Activated naive CD4-positive, alpha-beta T cell treated with anti-CD3 and anti-CD28 coated beads, Interleukin-2, amount 50 U/mL, for 16 hours (primary cell): ENCODE measurements around the gene SCFD2.
"Not testable (repeated sequence)": the region's sequence is repeated elsewhere in the genome, so short reads cannot be mapped to it uniquely, and the experiment has no call there.

ENCODE experiments used
- DNase-seq: peaks from one replicate; pipeline ENCODE4 v3.0.0-alpha.2; 2020

SCFD2 gene

DNA sequence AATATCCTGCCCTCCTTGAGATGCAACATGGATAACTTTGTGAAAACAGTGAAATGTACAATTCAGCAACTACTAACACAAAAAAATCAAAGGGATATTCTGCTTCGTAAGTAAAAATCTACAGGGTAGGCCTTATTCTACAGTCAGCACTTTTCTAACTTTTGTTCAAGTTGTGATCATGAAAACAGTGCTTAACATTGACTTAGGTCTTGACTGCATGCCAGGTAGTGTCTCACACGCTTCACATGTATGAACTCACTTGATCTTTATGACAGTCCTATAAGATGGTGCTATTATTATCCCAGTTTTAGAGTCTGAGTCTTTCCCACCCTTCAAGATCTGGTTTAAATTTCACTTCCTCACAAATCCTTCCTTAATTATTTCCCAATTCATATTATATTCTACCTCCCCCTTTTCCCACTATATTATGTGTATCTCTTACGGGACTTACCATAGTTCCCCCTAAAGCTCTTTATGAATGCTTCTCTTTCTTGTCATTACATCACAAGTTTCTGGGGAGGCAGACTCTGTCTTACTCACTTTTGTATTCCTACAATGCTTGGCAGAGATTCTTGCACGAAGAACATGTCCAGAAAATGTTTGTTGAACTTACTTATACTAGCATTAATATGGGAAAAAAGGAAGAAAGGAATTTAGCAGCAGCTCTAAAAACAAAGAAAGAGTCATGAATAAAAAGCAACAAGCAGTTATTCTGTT lies 179.8 kb downstream of the SCFD2 start:
- DNase-seq: no peak

DNA sequence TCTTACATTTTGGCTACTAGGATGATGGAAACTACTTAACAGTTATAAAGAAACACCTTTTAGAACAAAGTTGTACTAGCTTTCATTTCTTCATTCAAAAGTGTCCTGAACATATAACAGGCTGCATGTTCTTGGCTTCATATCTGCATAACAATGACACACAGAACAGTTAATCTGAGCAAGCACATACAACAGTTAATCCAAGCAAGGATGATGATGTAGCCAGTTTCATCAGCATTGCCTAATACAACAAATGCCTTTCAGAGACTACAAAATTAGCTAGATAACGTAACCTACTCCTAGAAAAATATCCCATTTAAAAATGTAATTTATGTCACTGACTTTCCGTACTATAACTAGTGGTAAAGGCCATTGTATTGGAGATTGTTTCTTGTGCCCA lies 182.1 kb downstream of the SCFD2 start:
- DNase-seq: no peak

DNA sequence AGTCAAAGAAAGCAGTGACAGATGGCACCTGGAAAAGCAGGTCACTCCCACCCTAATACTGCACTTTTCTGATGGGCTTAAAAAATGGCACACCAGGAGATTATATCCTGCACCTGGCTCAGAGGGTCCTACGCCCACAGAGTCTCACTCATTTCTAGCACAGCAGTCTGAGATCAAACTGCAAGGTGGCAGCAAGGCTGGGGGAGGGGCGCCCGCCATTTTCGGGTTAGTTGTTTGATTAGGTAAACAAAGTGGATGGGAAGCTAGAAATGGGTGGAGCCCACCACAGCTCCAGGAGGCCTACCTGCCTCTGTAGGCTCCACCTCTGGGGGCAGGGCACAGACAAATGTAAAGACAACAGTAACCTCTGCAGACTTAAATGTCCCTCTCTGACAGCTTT lies 188.1 kb downstream of the SCFD2 start:
- DNase-seq: not testable (repeated sequence)

DNA sequence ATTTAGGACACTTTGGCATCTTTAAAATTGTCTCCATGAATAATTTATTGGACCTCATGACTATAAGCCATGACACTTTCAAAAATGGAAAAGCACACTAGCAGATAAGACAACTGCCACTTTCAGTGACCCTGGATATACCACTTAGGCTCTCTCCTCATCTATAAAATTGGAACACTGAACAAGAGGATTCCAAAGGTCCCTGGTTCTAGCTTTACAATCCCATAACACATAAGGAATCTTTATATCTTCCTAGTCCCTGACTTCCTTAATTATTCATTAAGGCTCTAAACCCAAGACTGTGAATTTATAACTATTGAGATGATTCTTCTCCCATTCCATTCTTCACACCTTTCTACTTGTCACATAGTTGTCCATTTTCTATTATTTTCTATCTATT lies 190.2 kb downstream of the SCFD2 start:
- no peak for DNase-seq

DNA sequence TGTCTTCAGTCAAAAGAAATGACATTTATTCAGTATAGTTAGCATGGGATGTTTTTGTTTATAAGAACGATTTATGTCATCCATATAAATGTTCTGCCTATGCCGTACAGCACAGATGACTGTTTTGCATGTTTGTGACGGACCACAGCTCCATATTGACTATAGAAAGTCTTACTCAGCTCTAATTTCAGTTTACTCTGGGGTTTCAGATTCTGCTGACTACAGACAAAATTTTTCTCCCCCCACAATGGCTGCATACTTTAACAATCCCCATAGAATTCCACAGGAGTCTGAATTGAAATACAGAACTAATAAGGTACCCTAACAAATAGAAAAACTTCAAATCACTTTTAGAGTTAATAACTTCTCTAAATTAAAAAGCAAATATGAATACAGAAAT lies 191.0 kb downstream of the SCFD2 start:
- no peak for DNase-seq

DNA sequence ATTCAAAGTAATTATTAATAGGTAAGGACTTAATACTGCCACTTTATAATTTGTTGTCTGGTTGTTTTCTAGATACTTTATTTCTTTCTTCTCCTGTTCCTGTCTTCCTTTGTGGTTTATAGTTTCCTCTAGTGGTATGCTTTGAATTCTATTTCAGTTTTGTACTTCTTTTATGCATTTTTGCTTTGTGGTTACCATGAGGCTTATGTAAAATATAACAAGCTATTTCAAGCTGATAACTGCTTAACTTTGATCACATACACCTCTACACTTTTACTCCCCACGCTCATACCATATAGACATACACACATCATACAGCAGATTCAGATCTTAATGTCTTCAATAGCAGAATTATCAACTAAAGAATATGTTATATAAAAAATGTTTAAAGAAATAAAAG lies 192.3 kb downstream of the SCFD2 start:
- no peak for DNase-seq

DNA sequence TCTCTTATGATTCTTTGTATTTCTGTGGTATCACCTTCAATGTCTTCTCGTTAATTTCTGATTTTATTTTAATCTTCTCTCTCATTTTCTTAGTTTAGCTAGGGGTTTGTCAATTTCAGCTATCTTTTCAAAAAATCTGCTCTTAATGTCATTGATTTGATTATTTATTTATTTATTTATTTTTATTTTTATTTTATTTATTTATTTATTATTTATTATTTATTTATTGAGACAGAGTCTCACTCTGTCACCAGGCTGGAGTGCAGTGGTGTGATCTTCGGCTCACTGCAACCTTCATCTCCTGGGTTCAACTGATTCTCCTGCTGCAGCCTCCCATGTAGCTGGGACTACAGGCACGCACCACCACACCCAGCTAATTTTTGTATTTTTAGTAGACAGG lies 194.1 kb downstream of the SCFD2 start:
- DNase-seq: no peak

DNA sequence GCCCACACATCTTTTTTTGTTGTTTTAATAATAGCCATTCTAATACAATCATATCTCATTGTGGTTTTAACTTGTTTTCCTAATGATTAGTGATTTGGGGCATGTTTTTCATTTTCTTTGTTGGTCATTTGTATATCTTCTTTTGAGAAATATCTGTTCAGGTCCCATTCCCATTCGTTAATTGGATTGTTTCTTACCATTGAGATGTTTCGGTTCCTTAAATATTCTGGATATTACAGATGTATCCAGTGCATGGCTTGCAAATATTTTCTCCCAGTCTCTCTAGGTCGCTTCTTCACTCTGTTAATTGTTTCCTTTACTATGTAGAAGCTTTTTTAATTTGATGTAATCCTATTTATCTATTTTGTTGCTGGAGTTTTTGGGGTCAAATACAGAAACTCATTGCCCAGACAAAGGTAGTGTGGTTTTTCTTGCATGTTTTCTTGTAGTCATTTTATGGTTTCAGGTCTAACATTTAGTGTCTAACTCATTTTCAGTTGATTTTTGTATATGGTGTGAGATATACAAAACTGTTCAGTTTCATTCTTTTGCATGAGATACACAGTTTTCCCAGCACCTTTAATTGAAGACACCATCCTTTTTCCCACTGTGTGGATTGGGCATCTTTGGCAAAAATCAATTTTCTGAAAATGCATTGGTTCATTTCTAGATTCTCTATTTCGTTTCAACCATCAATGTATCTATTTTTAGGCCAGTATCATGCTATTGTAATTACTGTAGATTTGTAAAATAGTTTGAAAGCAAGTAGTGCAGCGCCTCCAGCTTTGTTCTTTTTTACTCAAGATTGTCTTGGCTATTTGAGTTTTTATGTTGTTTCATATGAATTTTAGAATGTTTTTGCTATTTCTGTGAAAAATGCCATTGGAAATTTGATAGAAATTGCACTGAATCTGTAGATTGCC lies 195.9 kb downstream of the SCFD2 start:
- no peak for DNase-seq

DNA sequence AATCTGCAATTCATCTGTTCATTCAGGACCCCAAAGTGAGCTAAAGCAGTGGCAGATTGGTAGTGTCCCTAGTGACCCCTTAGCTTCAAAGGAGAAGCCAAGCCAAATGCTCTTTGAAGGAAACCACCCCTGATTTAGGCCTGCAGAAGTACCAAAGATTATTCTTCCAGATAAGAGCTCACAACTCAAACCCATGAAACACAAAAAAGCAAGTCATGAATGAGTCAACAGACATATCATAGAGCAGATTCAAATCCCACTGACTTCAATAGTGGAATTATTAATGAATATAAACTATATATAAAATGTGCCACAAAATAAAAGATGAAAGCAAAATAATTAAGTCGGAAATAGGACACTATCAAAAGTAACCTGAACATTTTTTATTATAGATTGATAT lies 197.6 kb downstream of the SCFD2 start:
- no peak for DNase-seq

DNA sequence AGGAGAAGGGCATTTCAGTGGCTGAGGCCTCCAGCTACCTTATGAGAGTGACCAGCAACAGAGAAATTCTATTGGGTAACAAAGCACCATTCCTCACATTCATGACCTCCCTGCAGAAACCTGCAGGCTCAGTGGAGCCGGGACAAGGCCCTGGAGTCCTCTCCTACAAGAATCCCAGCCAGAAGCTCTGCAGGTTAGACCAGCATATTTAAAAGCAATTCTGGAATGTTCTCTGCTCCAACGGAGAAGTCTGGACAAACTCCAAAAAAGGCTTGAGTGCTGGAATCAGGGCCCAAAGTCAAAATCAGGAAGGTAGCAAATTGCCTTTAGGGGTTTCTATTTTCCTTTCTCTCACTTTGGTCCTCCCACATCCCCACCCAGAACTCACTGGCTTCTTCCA lies 202.9 kb downstream of the SCFD2 start:
- no peak for DNase-seq

DNA sequence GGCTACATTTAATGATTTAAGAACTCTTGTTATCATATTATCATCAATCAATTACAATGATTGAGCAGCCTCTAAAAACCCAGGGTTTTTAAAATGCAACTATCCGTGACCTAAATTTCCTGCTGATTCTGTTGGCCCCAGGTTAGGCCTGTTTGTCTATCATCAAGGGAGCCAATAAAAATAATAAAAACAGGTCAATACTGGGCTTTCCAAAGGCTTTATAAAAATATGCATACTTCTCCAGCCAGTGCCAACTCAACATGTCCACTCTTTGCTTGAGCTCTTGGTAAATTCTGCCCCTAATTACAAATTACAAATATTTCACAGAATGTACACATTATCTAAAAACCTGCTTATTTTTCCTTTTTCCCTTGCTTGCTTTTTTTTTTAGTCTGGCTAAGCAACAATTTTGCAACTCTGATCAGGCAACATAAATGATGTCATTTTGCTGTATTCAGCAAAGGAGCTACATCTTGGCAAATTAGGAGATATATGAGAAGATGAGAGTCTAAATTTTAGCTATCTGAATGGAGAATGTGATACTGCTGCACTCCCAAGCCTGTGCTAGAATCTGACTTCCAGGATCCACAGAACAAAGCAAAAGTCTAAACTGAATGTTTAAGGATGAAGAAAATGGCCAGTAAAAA lies 204.0 kb downstream of the SCFD2 start:
- no peak for DNase-seq

DNA sequence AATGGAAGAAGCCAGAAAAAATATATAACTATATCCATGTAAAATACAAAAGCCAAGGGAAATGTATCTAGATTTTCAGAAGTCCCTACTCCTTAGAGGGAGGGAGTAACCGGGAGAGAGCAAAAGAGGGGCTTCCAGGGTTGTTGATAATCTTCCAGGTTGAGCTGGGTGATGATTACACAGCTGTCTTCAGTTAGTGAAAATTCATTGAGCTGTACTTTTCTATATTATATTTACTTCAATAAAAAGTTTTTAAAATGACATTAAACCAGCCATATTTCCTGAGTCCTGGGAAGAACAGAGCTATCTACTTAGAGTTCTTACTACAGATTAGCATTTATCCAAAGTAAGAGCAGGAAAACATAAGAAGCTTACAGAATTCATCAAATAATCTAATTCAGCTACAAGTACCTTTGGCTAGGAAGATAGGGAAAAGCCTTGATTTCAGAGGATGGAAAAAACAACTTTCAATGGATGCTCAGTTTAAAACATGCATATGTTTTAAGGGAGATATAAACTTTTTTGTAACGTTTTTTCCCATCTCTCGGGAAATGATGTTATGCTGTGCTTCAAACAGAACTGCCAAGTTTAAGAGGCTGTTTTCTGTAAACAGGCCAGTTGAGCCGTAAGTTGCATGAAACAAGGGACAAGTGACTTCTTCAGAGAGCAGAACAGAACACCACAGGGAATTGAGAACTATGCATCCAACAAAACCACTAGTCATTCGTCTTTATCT lies 204.6 kb downstream of the SCFD2 start:
- DNase-seq: no peak

DNA sequence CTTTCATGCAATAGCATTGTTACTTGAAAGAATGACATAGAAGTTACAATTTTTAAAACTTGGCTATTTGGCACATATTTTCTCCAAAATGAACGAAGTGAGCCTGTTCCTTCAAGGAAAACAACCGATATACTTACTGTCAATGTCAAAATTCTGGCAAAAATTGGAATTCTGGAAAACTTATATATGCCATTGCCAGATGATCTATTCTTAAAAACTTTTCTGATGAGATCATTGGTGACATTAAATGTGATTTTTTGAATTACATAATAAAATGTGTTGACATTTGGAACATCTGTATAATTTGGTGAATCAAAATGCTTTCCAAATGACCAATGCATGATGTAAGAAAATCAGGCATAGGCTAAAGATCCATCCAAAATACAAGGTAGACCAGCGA lies 209.0 kb downstream of the SCFD2 start:
- no peak for DNase-seq

DNA sequence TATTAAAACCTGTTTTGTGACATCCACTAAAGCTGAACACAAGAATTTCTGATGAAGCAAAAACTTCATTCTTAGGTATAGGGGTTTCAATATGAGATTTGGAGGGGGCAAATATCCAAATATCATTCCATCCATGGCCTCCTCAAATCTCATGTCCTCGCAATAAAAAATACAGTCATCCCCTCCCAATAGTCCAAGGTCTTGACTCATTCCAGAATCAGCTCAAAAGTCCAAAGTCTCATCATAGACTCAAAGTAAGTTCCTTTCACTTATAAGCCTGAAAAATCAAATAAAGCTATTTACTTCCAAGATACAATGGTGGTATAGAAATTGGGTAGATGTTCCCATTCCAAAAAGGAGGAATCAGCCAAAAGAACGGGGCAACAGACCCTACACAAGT lies 213.4 kb downstream of the SCFD2 start:
- no peak for DNase-seq

DNA sequence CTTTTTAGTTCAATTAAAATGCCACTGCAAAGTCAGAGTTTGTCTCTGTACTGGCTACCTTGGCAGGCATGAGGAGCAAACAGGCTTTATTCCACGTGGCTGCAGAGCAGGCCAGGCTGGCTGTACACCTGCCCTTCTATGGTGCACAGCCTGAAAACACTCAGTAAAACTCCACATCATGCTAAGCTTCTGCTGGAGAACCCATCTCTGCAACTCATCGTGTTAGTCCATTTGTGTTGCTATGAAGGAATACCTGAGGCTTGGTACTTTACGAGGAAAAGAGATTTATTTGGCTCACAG lies 214.4 kb downstream of the SCFD2 start:
- no peak for DNase-seq

DNA sequence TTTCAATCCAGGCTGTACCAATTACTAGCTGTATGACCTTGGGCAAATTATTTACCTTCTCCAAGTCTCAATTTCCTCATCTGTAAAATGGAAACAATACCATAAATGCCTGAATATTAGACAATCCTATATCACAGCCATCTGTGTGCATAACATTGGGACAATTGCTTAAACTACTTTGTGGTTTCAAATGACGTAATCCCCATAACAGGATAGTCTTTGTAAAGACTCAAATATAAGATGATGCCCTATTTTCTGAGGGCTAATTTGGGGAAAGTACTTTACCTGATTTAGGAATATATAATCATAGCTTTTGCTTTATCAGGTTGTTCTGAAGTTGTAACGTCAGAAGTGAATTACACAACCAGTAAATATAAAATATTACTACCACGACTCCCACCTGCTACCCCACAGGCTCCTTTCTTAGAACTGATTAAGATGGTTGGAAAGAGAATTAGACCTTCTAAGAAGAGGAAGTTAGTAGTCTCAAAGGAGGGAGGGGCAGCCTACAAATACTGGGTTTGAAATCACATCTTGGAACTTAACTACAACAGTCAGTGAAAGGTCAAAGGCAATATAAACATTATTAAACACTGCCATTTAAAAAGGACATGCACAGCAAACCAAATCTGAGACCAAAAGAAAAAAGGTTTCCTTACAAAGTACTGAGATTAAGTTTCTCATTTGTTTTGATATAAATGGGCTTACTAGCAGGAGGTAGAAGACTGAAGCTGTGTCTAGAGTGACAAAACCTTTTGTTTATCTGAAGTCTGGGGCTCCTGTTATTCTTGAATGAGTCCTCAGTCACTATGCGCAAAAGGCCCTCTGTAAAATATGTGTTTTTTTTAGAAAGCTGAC lies 215.0 kb downstream of the SCFD2 start:
- no peak for DNase-seq

DNA sequence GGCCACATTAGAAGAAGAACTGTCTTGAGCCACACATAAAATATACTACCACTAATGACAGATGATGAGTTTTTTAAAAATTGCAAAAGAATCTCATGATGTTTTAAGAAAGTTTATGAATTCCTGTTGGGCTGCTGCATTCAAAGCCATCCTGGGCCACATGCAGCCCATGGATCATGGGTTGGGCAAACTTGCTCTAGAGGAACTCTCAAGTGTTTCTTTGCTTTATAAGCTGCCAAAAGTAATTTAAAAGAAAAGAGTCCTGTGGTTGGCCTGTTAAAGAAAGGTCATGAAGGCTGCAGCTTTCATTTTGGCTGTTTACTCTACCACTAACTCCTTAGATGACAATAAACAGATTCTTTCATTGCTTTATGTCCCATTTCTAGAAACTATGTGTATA lies 218.2 kb downstream of the SCFD2 start:
- DNase-seq: no peak

DNA sequence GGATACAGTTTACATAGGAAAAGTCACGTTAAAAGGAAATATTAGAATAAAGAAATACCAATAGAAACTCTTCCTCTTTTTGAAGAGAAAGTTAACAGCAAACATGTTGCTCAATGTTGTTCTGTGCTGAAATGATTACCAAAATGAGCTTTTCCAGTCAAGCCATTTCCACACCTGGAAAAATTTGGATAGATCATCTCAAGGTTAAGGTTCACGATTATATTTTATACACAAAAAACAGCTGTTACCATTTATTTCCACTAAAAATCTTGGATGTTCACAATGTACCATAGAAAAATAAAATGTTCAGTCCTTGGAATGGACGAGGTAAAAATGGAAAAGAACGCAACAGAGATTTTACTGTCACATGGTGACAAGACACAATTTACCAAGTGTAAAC lies 218.7 kb downstream of the SCFD2 start:
- DNase-seq: no peak

DNA sequence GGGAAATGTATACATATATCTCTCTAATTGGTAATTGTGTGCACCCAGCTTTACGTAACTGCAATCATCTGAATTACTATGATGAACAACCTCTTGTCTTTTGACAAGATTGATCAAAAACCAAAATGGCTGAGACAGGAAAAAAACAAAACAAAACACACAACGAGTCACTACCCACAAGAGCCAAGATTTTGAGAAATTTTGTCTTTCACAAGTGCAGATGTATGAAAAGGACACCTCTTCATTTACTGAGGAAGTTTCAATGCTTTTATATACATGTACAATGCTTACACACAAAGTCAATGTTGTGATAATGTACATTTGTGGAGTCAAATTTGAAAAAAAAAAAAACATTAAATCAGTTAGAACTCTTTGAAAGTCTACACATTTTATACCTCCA lies 224.6 kb downstream of the SCFD2 start:
- no peak for DNase-seq

DNA sequence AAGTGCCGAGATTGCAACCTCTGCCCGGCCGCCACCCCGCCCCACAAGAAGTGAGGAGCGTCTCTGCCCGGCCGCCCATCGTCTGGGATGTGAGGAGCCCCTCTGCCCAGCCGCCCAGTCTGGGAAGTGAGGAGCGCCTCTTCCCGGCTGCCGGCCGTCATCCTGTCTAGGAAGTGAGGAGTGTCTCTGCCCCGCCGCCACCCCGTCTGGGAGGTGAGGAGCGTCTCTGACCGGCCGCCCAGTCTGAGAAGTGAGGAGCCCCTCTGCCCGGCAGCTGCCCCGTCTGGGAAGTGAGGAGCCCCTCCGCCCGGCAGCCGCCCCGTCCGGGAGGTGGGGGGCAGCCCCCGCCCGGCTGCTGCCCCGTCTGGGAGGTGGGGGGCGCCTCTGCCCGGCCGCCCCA lies 226.6 kb downstream of the SCFD2 start:
- not testable (repeated sequence) for DNase-seq

DNA sequence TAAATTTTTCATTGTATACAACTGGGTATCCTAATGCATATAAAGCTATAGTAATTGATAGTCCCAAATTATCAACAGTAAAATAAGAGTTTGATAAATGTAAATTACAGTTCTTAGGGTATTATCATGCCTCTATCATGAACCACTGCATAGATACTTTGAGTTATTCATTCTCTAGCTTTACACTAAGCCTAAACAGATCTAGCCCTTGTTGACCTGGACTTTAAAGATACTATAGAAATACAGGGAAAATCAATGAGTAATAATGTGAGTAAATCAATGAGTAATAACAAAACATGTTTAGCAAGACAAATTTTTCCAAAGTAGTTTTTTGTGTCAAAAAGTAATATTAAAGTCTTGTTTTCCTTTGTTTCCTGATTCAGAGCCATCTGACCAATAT lies 228.4 kb downstream of the SCFD2 start:
- DNase-seq: no peak

DNA sequence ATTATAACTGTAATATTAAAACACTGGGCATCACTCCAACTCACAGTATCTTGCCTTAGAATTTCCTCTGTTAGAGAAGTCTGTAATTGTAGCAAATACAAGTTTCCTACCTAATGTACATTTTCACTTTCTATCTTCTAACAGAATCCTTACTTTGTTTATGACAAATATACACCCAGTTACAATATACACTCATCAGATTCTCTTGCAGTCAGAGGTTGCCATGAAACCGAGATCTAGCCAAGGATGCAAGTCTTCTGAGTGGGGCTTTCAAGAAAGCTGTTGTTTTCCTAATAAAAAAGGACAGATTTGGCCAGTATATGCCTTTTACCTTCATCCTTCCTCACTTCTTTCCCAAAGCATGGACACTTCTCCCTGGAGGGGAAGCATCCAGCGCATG lies 228.9 kb downstream of the SCFD2 start:
- DNase-seq: no peak
